Activated CD8-positive, alpha-beta memory T cell treated with anti-CD3 and anti-CD28 coated beads, Interleukin-2, amount 50 U/mL, for 4 hours (primary cell): ENCODE results near the gene KRT82.
"Not testable (repeated sequence)": the region's sequence is repeated elsewhere in the genome, so short reads cannot be mapped to it uniquely, and the experiment has no call there.

Experiments
- DNase-seq: peaks from one replicate; pipeline ENCODE4 v3.0.0-alpha.2; 2020

KRT82 gene

DNA sequence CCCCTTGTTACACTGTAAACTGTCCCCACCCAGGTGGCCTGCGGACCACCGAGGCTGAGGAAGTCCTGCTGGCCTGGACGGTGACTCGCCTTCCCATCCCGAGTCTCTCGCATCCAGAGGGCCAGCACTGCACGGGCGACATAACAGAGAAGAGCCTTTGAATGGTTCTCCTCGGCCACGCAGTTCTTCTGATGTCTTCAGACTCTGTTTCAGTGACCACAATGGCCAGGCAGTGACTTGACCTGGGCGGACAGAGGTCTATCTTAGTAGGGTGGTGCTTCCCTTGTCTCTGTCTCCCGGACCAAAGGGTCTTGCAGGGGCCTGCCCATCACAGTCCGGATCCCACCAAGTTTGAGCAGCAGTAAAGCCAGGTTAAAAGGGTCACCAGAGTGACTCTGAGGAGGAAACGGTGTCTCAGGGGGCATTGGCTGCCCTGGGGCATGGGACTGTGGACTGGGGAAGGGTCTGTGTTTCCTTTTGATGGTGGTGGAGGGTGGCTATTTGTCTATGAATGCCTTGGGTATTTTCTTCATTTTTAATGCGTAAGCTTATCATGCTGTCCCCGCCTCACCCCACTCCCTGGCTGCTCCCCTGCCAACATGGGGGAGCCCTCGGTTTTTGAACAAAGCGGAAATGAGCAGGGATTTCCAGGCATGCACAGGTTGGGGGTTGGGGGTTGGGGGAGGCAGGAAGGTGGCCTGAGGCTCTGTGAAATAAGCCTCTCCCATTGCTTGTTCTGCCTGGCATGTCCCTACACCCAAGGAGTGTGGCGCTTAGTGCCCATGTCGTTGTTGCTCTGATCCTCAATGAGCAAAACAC lies 49.2 kb downstream of the KRT82 start:
- DNase-seq = no peak

DNA sequence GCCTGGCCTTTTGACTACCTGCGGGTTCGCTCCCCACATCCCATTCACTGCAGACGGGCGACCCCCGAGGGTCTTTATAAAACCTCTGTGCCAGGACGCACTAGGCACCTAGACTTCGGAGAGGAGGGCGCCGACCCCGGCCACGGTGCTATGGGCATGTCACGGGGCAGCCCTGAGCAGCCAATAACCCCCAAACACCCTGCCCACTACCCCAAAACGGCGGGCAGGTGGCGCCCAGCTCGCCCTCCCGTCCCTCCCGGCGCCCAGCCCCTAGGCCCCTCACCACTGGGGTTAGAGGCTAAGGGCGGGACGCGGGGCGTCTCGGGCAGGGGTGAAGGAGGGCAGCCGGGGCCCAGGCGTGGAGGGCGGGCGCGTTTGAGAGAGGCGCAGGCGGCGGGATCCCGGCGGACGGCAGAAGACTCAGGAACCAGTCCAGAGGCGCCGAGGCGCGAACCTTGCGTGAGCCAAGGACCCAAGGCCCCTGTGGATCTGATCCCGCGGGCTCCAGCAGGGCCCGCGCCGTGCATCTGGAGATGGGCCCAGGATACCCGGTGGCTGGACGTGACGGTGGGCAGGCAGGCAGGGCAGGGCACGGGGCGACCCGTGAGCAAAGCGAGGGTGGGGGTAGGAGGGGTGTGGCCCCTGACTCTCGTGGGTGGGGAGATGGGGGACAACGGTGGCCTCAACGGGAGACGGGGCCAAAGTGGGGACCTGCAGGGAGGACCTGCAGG lies 49.9 kb downstream of the KRT82 start:
- DNase-seq = no peak

DNA sequence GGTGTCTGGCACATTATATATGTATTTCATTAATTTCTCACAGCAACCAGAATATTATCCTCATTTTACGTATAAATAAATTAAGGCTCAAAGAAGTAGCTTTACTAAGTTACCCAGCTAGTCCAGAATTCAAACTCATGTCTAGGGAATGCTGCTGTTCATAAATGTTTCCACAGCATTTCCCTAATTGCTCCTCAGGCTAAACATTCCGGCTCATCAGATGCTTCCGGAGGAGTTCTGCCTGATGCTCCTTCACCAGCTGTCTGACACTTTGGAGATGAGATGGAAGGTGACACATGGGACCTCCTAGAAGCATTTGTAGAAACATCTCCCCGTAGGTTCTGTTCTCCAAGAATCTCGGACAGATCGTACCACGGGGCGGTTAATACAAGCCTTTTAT lies 51.0 kb downstream of the KRT82 start:
- DNase-seq = no peak

DNA sequence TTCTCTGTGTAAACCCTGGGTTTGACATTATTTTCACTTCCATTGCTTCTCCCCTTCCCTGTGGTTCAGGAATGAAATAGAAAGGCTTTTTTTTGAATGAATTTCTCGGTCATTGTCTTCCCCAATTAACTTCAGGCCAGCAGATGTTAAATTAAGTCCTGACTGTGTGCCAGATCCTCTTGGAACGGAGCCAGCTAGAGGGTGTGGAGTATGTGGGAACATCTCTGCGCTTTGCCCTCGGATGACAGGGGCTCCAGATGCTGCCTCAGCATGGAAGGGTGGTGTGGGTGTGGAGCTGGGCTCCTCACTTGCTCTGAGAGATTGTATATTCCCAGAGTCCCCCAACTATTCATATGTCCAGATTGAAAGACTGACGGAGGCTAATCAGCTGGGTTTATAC lies 51.9 kb downstream of the KRT82 start:
- no peak for DNase-seq

DNA sequence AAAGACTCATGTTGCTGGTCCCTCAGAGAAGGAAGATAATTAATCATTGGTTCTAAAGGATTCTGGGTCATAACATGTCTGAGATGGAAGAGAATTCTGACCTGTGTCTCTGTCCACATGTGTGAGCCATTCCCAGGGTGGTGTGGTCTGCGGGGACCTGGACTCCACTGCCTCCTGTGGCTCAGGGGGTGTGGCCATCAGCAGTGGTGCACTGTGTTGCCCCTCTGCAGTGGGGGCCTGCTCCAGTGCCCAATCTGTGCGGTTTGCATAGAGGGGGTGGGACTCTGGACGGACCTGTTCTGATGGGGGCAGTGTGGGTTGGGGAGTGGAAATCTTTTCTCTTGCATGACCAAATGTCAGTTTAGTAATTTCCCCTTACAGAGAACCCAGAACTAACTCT lies 52.4 kb downstream of the KRT82 start:
- no peak for DNase-seq

DNA sequence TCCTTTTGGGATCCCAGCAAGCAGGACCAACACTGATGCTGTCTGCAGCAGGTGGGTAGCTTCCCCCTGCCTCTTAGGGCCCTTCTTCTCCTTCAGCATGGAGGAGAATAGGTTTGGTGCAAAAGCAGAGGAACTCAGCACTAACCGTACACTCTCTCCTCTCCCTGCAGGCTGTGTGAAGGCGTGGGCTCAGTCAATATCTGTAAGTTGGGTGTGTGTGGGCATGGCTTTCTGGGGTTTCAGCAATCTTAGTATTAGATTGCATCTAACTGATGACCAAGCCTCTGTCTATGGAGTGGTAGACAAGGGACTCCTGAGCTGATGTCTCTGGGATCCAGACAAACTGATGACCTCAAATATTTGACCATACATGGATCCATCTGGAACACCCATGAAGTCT lies 53.2 kb downstream of the KRT82 start:
- DNase-seq = no peak

DNA sequence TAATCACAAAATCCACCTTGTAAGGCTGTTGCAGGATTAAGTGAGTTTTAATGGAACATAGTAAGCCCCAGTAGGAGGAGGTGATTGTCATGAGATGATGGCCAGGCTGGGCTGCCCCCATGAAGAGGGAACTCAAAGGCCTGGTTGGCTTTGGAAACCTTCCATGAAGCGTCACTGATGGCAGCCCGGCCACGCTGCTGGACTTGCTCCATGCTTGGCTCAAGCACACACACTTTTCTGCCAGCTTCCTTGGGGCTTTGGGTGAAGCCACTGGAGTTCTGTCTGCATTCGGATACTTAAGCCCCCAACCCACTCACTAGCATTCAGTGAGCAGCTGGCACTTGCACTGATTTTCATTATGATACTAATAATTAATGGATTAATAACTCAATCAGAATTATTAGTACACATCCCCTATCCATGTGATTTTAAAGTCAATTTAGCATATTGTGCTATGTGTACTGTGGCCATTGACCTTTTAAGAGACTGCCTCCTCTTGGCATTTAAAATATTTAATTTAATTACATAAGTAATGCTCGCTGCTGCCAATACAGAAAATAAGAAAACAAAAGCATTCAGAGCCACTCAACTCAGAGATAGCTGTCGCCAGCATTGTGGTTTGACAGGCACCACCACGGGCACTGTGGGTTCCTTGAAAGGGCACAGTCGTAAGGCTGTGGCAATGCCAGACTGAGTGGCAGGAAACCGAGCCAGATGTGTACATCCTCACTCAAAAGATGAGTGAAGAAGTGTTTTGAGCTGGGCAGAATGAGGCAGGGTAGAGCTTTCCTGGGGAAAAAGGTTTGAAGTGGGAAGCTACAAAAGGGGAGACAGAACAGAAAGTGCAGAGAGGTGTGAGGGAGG lies 54.7 kb downstream of the KRT82 start:
- peak; percentile 63 for DNase-seq

DNA sequence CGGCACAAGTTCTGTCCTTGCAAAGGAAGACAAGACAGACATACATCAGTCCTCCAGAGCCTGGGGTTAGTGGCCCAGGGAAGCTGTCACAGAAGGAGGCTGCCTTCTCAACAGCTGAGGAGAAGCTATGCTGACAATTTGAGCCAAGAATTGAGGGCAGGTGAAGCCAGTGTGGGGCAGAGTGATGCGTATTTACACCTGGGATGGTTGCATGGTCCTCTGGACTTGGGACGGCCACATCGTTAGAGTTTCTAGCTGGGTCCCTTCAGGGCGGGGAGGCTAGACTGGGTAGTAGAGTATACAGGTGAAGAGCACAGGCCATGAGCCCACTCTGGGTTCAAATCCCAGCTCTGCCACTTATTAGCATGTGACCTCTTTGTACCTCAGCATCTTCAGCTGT lies 55.3 kb downstream of the KRT82 start:
- DNase-seq = no peak

DNA sequence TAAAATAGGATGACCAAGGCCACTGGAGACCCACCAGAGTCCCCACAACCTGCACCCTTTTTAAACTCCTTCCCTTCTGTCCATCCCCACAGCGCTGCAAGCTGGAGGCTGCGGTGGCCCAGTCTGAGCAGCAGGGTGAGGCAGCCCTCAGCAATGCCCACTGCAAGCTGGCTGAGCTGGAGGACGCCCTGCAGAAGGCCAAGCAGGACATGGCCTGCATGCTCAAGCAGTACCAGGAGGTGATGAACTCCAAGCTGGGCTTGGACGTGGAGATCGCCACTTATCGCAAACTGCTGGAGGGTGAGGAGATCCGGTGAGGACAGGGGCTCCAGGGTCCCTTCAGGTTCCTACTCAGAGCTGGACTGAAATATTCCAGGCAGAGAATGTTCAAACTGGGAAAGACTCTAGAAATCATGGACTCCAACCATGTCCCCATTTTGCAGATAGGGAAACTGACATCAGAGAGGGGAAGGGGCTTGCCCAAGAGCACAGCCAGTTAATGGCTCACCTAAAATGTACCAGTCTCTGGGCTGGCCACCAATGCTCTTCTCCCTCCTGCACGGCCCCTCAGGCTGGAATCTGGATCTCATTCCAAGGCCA lies 56.0 kb downstream of the KRT82 start:
- DNase-seq = no peak

DNA sequence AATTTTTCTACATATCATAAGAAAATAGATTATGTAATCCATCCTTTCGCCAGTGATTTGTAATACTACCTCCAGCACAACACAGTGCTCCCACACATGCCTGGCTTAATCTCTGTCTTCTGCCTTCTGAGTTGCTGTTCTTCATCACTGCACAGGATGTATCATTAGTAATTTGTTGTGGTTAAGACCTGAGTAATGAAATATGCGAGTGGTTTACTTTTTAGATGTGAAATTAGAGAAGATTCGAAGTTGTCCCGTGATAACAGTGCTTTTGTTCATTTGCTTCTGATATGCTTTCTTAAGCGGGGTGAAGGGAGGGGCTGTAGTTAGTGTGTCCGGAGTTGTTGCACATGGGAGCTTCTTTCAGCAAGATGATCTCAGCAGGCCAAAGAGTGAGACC lies 56.9 kb downstream of the KRT82 start:
- DNase-seq = no peak

DNA sequence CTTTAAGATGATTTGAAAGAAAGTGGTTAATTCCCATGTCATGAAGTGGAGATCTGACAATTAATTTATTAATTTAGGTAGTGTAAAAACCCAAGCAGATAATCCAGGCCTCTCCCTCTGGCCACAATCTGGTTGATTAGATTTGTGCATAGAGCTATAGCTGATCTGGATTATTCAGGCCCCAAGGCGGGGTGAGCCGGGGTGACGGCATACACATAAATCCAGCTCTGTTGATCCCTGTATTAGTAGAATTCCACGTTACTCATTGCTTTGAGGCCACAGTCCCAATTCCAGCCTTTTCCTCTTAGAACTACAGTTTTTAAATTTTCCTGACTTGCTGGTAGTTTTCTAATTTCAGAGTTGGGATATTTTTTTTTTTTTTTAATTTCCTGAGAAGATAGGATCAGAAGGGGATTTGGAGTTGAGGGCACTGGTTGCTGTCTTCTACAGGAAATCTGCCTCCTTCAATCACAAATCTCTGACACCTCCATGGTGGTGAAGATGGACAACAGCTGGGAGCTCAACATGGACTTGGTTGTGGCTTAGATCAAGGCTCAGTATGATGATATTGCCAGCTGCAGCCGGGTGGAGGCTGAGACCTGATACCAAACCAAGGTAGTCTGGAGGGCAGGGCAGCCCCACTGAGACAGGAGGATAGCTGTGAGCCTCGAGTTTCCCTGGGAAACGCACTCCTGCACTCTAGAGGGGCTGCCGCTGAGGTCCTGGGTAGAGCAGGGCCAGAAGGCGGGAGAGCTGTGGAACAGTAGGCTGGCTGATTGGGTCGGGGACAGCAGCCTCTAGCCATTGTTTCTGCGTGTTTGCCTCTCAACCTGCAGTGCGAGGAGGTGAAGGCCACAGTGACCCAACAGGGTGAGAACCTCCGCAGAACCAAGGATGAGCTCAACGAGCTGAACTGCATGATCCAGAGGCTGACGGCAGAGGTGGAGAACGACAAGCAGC lies 58.3 kb downstream of the KRT82 start:
- no peak for DNase-seq

DNA sequence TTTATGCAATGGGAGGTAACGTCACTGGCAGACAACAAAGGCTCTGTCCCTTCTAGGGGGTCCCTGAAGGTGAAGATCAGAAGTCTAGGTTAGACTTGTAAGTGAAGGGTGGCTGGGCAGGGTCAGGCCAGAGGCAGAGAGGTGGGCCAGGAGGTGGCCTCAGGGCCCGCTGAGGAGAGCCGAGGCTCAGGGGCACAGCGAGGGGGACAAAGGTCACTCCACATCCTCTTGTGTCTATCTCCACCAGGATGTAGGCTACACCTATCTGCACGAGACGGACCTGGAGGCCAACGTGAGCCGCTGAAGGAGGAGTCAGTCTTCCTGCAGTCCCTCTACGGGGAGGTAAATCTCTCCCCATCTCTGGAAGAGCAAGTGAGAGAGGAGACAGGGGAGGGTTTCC lies 59.1 kb downstream of the KRT82 start:
- DNase-seq = no peak

DNA sequence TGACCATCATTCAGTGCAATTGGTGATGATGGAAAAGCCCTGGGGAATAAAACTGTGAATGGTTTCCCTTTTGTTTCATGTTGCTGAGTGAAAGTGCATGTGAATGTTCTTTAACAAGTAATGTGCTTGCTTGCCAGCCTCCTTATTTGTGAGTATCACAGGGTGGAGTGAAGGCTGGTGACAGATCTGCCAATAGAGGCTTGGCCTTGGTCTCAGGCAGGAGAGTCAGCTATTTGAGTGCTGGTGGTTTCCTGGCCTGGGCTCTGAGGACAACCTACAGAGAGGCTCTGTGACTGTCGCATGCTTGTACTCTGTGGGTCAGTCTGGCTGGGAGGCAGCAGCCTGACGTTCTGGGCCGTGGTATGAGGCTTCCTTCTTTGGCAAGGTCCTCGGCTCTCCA lies 59.5 kb downstream of the KRT82 start:
- no peak for DNase-seq

DNA sequence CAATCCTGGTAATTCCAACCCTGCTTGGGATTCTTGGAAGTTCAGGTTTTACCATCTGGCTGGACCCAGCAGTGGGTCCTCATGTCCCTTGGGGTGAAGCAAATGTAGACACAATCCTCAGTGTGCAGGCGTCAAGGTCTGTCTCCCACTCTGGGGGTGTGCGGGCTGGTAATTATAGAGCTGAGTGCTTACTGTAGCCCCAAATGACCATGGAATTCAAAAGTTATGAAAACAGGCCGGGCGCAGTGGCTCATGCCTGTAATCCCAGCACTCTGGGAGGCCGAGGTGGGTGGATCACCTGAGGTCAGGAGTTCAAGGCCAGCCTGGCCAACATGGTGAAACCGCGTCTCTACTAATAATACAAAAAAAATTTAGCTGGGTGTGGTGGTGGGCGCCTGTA lies 61.1 kb downstream of the KRT82 start:
- not testable (repeated sequence) for DNase-seq

DNA sequence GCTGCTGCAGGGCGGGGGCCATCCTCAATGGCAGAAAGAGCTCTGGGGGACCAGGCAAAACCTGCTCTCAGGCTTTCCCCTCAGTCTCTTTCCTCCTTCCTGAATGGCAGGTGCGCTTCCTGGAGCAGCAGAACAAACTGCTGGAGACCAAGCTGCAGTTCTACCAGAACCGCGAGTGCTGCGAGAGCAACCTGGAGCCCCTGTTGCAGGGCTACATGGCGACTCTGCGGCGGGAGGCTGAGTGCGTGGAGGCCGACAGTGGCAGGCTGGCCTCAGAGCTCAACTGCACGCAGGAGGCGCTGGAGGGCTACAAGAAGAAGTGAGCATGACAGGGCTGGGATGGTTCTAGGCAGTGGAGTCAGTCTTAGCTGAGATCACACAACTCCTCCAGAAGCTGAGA lies 62.0 kb downstream of the KRT82 start:
- no peak for DNase-seq
